Transverse colon (tissue), 4 donors: ENCODE data around the gene BMAL2. TPM values are rescaled to one million over a fixed set of nuclear protein-coding genes. Genes with fewer than 3 reads are reported as not detected.

Experiments
- DNase-seq: peaks from one replicate; pipeline ENCODE4 v3.0.0-alpha.2; 2019
- H3K27ac ChIP-seq, 4 donors: fragments of 200-600 bp; sonication (generic); 2 replicates each; pipeline ENCODE4 v1.5.1; 2016 to 2018; ENCODE audit warnings: inconsistent platforms in 4 of 4
- H3K27me3 ChIP-seq: fragments of 200-600 bp; sonication (generic); 2 replicates; pipeline ENCODE4 v1.5.1; 2017; ENCODE audit warnings: inconsistent platforms
- H3K36me3 ChIP-seq, 4 donors: fragments of 200-600 bp; sonication (generic); 2 replicates each; pipeline ENCODE4 v1.5.1; 2017 to 2019; ENCODE audit warnings: inconsistent platforms in 4 of 4
- H3K4me1 ChIP-seq, 4 donors: fragments of 200-600 bp; sonication (generic); 2 replicates each; pipeline ENCODE4 v1.5.1; 2017 to 2020; ENCODE audit warnings: inconsistent platforms in 4 of 4
- H3K4me3 ChIP-seq, 4 donors: fragments of 200-600 bp; sonication (generic); 1 replicate in 1 of 4; 2 replicates in 3 of 4; pipeline versions ENCODE4 v1.5.1 to v1.6.1; 2017 to 2019; ENCODE audit warnings: inconsistent platforms in 4 of 4
- H3K9me3 ChIP-seq, 2 donors: fragments of 200-600 bp; sonication (generic); 2 replicates each; pipeline ENCODE4 v1.5.1; 2017 to 2019; ENCODE audit warnings: inconsistent platforms in 2 of 2
- EP300 ChIP-seq: sonication (generic); formaldehyde crosslinking; IDR thresholded peaks from one replicate; pipeline ENCODE4 v1.6.1; 2017; ENCODE audit warnings: antibody characterized with exemption, low read depth
- POLR2A ChIP-seq: fragments of 450-650 bp; IDR thresholded peaks from one replicate; pipeline ENCODE4 v1.6.1; 2016; ENCODE audit warnings: antibody characterized with exemption, mild to moderate bottlenecking, moderate library complexity
- POLR2AphosphoS5 ChIP-seq, 3 donors: sonication (generic); formaldehyde crosslinking; IDR thresholded peaks; one replicate each; pipeline ENCODE4 v1.6.1; 2016; ENCODE audit warnings: antibody characterized with exemption in 3 of 3
- WGBS, 2 donors: methylation state at CpG; one replicate each; pipeline ENCODE4 v1.1.5; 2018; ENCODE audit warnings: low coverage in 1 of 2; 5-methylcytosine and 5-hydroxymethylcytosine counted together
- in situ Hi-C, 4 donors: fragments of 200-750 bp; cut with MboI; loops; one replicate each; pipeline versions ENCODE4 v1.15.0 to v1.15.1; 2017; ENCODE audit warnings: low sequenced_read_pairs in 3 of 4, low pct_ligation_motif_present in 1 of 4, low pct_unique_long_range_greater_than_20kb in 1 of 4
- intact Hi-C: fragments of 100-400 bp; cut with DNase I; formaldehyde crosslinking; loops from one replicate; pipeline ENCODE4 v1.15.1; 2023; ENCODE audit warnings: low total_unique reads
- total RNA-seq, 4 donors: library from RNA; depleted of rRNA; stranded (reverse); fragments of >200 nt; gene quantifications; one replicate each; pipeline ENCODE4 v1.1.0, GENCODE V29; 2016
- TF ChIP-seq, protein P1 (sequence below), 5 experiments: fragments of 200-600 bp in 3 of 5; fragments of 450-650 bp in 2 of 5; sonication (generic) in 3 of 5; IDR thresholded peaks; 1 replicate in 2 of 5; 2 replicates in 3 of 5; pipeline ENCODE4 v1.5.1; 2016 to 2017; ENCODE audit warnings: antibody characterized with exemption in 5 of 5, inconsistent platforms in 3 of 5, mild to moderate bottlenecking in 2 of 5, moderate library complexity in 1 of 5

The BMAL2 gene
- total RNA-seq, 4 donors from 2014 or later, result 0.75 to 1.7 (median 1.3) TPM

DNA sequence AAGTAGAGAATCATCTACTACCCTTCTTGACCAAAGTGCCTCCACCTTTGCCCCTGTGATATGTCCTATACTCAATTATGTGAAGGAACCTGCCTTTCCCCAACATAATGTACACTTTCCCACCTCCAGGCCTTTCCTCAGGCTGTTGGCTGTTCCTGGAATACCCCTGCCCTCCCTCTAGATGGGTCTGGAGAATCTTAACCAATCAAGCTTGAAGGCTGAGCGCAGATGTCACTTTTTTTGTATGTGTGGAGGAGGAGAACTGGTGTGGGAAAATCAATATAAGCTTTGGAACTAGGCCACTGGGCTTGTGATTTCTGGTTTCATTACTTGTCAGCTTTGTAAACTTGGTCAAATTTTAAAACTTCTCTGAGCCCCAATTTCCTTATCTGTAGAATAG, 4.7 kb downstream of the BMAL2 start:
- TF ChIP-seq POLR2A, result no peak
- TF ChIP-seq POLR2AphosphoS5 (IDR thresholded peaks at IDR 0.05), result no peak
- TF ChIP-seq, protein P1, sequence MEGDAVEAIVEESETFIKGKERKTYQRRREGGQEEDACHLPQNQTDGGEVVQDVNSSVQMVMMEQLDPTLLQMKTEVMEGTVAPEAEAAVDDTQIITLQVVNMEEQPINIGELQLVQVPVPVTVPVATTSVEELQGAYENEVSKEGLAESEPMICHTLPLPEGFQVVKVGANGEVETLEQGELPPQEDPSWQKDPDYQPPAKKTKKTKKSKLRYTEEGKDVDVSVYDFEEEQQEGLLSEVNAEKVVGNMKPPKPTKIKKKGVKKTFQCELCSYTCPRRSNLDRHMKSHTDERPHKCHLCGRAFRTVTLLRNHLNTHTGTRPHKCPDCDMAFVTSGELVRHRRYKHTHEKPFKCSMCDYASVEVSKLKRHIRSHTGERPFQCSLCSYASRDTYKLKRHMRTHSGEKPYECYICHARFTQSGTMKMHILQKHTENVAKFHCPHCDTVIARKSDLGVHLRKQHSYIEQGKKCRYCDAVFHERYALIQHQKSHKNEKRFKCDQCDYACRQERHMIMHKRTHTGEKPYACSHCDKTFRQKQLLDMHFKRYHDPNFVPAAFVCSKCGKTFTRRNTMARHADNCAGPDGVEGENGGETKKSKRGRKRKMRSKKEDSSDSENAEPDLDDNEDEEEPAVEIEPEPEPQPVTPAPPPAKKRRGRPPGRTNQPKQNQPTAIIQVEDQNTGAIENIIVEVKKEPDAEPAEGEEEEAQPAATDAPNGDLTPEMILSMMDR (IDR thresholded peaks at IDR 0.05), result no peak
- no peak for TF ChIP-seq EP300
- in situ Hi-C loops, result no loop called here
- 92% methylated on average over 1 of the region's 1 CpG; no CpG with 5 or more reads in 1 of the 2 donors for WGBS, 2 donors
- H3K27me3 ChIP-seq, result peaks cover 14% of the 10 kb centered on the region
- DNase-seq, result no peak
- no peak overlapping the region for H3K27ac ChIP-seq
- no peaks in the 10 kb centered on the region for H3K9me3 ChIP-seq
- H3K36me3 ChIP-seq, result no peaks in the 10 kb centered on the region
- H3K4me3 ChIP-seq, result no peak overlapping the region
- intact Hi-C loops, result no loop called here
- H3K4me1 ChIP-seq, result peaks cover 0 to 13% (median 7%) of the 10 kb centered on the region in 4 donors

- WGBS, 2 donors, result 91 to 100% methylated on average over 1 of the region's 1 CpG
- H3K4me1 ChIP-seq, result peaks cover 0 to 9% (median 4%) of the 10 kb centered on the region in 4 donors
- in situ Hi-C loops, result no loop called here
- TF ChIP-seq POLR2A (no peak), POLR2AphosphoS5 (IDR thresholded peaks at IDR 0.05) (no peak), EP300 (no peak)
- H3K27ac ChIP-seq, result no peak overlapping the region
- no peaks in the 10 kb centered on the region for H3K9me3 ChIP-seq
- peaks cover 4% of the 10 kb centered on the region for H3K27me3 ChIP-seq
- H3K36me3 ChIP-seq, result no peaks in the 10 kb centered on the region
- no peak overlapping the region for H3K4me3 ChIP-seq
- intact Hi-C loops, result no loop called here
- no peak for DNase-seq
These were observed 5.8 kb downstream of the BMAL2 start for GRCh38 chr12:27338473-27338872.

GRCh38 chr12:27340971-27341370, 8.3 kb downstream of the BMAL2 start:
- intact Hi-C loops, result no loop called here
- H3K9me3 ChIP-seq, result no peaks in the 10 kb centered on the region
- WGBS, 2 donors, result 94% methylated on average over 3 of the region's 3 CpGs; no CpG with 5 or more reads in 1 of the 2 donors
- in situ Hi-C loops, result no loop called here
- DNase-seq, result no peak
- H3K27me3 ChIP-seq, result no peaks in the 10 kb centered on the region
- H3K4me1 ChIP-seq, result no peaks in the 10 kb centered on the region
- TF ChIP-seq, protein P1 (IDR thresholded peaks at IDR 0.05), result no peak
- TF ChIP-seq EP300, result no peak
- no peak for TF ChIP-seq POLR2A
- no peak for TF ChIP-seq POLR2AphosphoS5 (IDR thresholded peaks at IDR 0.05)
- H3K36me3 ChIP-seq, result no peaks in the 10 kb centered on the region
- no peak overlapping the region for H3K4me3 ChIP-seq
- H3K27ac ChIP-seq, result no peak overlapping the region

DNA sequence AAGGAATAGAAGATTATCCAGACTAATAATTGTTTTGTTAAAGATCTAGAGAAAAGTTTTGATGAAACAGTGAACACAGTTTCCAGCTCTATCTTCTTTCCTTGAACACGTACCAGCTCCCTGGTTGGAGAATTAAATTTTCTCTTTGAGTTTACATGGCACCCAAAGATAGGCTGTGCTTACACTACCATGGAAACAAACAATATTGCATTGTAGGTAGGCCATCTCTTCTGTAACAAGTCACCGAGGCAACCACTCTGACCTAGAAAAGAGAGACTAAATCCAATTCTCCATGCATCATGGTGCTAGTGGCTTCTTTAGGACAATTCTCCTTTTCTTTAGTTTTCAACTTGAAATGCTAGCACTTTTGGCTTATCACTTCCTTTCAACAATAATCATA, 9.9 kb downstream of the BMAL2 start:
- H3K4me3 ChIP-seq, result no peak overlapping the region
- whole genome bisulfite sequencing, 2 donors, result 93 to 95% methylated on average over 2 of the region's 2 CpGs
- H3K9me3 ChIP-seq, result no peaks in the 10 kb centered on the region
- TF ChIP-seq, protein P1 (IDR thresholded peaks at IDR 0.05), result no peak
- no peak for TF ChIP-seq EP300
- no peak for TF ChIP-seq POLR2AphosphoS5 (IDR thresholded peaks at IDR 0.05)
- no peak for TF ChIP-seq POLR2A
- in situ Hi-C loops, result no loop called here
- no peaks in the 10 kb centered on the region for H3K4me1 ChIP-seq
- no peaks in the 10 kb centered on the region for H3K36me3 ChIP-seq
- no peak overlapping the region for H3K27ac ChIP-seq
- H3K27me3 ChIP-seq, result no peaks in the 10 kb centered on the region
- intact Hi-C loops, result no loop called here
- no peak for DNase-seq
